SH-SY5Y (cell line): ENCODE measurements around the gene NKD2.

Source experiments
- GATA2 ChIP-seq: IDR thresholded peaks from 2 replicates; pipeline ENCODE4 v1.6.1; 2011; ENCODE audit warnings: mild to moderate bottlenecking, low read depth, low read length
- GATA3 ChIP-seq: IDR thresholded peaks from 2 replicates; pipeline ENCODE4 v1.6.1; 2011; ENCODE audit warnings: low read depth, mild to moderate bottlenecking, low read length, moderate library complexity

GRCh38 chr5:1039210-1039548 lies 30.6 kb downstream of the NKD2 start:
- no peak for TF ChIP-seq GATA2
- no peak for TF ChIP-seq GATA3
